Measurements from ENCODE around the gene CAMKMT. TPM values are rescaled to one million over a fixed set of nuclear protein-coding genes. Genes with fewer than 3 reads are reported as not detected.

Gene CAMKMT
- total RNA-seq, 1 experiment from 2014 or later = 12.5 TPM

DNA sequence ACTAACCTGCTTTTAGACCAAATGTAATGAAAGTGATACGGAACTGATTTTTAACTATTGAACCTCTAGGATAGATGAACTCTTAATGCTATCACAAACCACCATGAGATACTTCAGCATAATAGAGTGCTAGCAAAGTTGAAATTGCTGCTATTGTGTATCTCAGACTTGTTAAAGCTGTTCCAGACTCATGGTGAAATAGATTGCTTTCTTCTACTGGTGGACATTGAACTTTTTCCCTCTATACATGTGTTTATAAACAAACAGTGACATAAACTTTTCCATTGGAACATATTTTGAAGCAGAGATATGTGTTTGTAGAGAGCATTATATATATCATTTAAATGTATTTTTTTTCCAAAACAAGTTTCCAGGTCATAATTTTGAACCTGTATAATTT, 157.3 kb downstream of the CAMKMT start:
- Histone ChIP-seq H3K4me1 (ENCODE audit: insufficient read depth, low read length, poor library complexity, severe bottlenecking) (no peaks in the 10 kb centered on the region), H3K36me3 (ENCODE audit: insufficient read depth, low read length, poor library complexity, severe bottlenecking) (peaks cover 3% of the 10 kb centered on the region), H3K9me3 (ENCODE audit: low read depth, low read length, poor library complexity, severe bottlenecking) (peaks cover 9% of the 10 kb centered on the region), H3K27me3 (replicated peaks; ENCODE audit: insufficient read depth, low read depth, low read length, poor library complexity) (no peaks in the 10 kb centered on the region), H3K27ac (ENCODE audit: low read depth, low read length, poor library complexity, severe bottlenecking) (no peak overlapping the region), H3K4me3 (ENCODE audit: low read depth, low read length, poor library complexity, severe bottlenecking) (no peak overlapping the region)
- no peak for DNase-seq (ENCODE audit: low spot score)
- BruUV-seq (replicated peaks) = no TSS peak
- intact Hi-C loops (cut with micrococcal nuclease; ENCODE audit: unreplicated experiment) = no loop called here
- ChIA-PET CTCF (no interaction called here), POLR2A (ENCODE audit: low non-redundant PET) (no interaction called here)
- TF ChIP-seq, protein P1, sequence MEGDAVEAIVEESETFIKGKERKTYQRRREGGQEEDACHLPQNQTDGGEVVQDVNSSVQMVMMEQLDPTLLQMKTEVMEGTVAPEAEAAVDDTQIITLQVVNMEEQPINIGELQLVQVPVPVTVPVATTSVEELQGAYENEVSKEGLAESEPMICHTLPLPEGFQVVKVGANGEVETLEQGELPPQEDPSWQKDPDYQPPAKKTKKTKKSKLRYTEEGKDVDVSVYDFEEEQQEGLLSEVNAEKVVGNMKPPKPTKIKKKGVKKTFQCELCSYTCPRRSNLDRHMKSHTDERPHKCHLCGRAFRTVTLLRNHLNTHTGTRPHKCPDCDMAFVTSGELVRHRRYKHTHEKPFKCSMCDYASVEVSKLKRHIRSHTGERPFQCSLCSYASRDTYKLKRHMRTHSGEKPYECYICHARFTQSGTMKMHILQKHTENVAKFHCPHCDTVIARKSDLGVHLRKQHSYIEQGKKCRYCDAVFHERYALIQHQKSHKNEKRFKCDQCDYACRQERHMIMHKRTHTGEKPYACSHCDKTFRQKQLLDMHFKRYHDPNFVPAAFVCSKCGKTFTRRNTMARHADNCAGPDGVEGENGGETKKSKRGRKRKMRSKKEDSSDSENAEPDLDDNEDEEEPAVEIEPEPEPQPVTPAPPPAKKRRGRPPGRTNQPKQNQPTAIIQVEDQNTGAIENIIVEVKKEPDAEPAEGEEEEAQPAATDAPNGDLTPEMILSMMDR (conservative IDR thresholded peaks at IDR 0.05; ENCODE audit: low read depth, low read length) = no peak
- no peak for TF ChIP-seq EZH2 (IDR thresholded peaks at IDR 0.05; ENCODE audit: borderline replicate concordance, low read depth, low read length, poor library complexity, severe bottlenecking)

DNA sequence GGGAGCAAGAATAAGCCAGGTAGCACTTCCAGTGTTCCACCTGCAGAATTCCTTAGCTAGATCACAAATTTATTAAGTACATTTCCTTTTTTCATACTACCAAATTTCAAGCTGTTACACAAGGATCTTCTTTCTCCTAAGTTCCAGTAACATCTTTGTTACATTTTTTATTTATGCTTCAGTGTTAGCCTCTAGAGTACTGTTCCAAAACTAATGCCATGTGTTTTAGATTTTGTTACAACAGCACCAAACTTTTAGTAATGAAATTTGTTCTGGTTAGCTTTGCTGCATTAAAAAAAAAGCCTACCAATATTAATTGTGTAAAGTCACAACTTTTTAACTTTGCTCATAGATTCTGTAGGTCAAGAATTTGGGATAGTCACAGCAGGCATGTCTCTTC, 161.1 kb downstream of the CAMKMT start:
- no peak overlapping the region for H3K27ac ChIP-seq (ENCODE audit: low read depth, low read length, poor library complexity, severe bottlenecking)
- no TSS peak for BruUV-seq (replicated peaks)
- no peak for TF ChIP-seq EZH2 (IDR thresholded peaks at IDR 0.05; ENCODE audit: borderline replicate concordance, low read depth, low read length, poor library complexity, severe bottlenecking)
- TF ChIP-seq, protein P1 (conservative IDR thresholded peaks at IDR 0.05; ENCODE audit: low read depth, low read length) = no peak
- H3K4me3 ChIP-seq (ENCODE audit: low read depth, low read length, poor library complexity, severe bottlenecking) = no peak overlapping the region
- H3K9me3 ChIP-seq (ENCODE audit: low read depth, low read length, poor library complexity, severe bottlenecking) = peaks cover 9% of the 10 kb centered on the region
- ChIA-PET CTCF (no interaction called here), POLR2A (ENCODE audit: low non-redundant PET) (no interaction called here)
- H3K4me1 ChIP-seq (ENCODE audit: insufficient read depth, low read length, poor library complexity, severe bottlenecking) = no peaks in the 10 kb centered on the region
- intact Hi-C loops (cut with micrococcal nuclease; ENCODE audit: unreplicated experiment) = no loop called here
- DNase-seq (ENCODE audit: low spot score) = no peak
- H3K27me3 ChIP-seq (replicated peaks; ENCODE audit: insufficient read depth, low read depth, low read length, poor library complexity) = no peaks in the 10 kb centered on the region
- H3K36me3 ChIP-seq (ENCODE audit: insufficient read depth, low read length, poor library complexity, severe bottlenecking) = peaks cover 3% of the 10 kb centered on the region

DNA sequence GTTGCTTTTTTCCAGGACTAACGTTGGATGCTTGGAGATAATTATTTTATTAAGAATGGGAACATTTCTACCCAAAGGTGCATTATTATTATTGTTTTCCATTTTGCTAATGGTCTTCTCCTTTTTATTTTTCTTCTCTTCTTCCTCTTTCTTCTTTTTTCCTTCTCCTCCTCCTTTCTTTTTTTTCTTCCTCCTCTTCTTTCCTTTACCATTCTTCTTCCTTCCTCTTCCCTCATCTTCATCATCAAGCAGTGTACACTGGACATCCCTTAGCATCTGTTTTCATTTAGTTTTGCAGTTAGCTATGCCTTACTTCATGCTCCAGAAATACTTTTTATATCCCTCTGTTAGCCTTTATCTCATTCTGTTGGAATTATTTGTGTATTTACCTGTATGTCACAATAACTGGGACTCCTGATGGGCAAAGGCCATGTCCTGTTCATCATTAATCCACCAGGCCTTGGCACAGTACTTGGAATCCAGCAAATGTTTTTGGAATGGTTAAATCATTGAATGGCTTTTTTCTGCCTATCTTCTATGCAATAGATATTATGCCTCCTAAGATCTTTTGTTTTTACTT, 162.7 kb downstream of the CAMKMT start:
- Histone ChIP-seq H3K27ac (ENCODE audit: low read depth, low read length, poor library complexity, severe bottlenecking) (no peak overlapping the region), H3K4me3 (ENCODE audit: low read depth, low read length, poor library complexity, severe bottlenecking) (no peak overlapping the region), H3K27me3 (replicated peaks; ENCODE audit: insufficient read depth, low read depth, low read length, poor library complexity) (no peaks in the 10 kb centered on the region), H3K36me3 (ENCODE audit: insufficient read depth, low read length, poor library complexity, severe bottlenecking) (peaks cover 3% of the 10 kb centered on the region), H3K4me1 (ENCODE audit: insufficient read depth, low read length, poor library complexity, severe bottlenecking) (no peaks in the 10 kb centered on the region), H3K9me3 (ENCODE audit: low read depth, low read length, poor library complexity, severe bottlenecking) (peaks cover 9% of the 10 kb centered on the region)
- DNase-seq (ENCODE audit: low spot score) = no peak
- CTCF ChIA-PET = no interaction called here
- POLR2A ChIA-PET (ENCODE audit: low non-redundant PET) = no interaction called here
- TF ChIP-seq EZH2 (IDR thresholded peaks at IDR 0.05; ENCODE audit: borderline replicate concordance, low read depth, low read length, poor library complexity, severe bottlenecking) = no peak
- TF ChIP-seq, protein P1 (conservative IDR thresholded peaks at IDR 0.05; ENCODE audit: low read depth, low read length) = no peak
- BruUV-seq (replicated peaks) = no TSS peak
- intact Hi-C loops (cut with micrococcal nuclease; ENCODE audit: unreplicated experiment) = no loop called here
